Smooth muscle cell (in vitro differentiated cells): ENCODE results near the gene DOCK4. TPM values are rescaled to one million over a fixed set of nuclear protein-coding genes. Genes with fewer than 3 reads are reported as not detected.

Source experiments
- DNase-seq: peaks from one replicate; lab custom pipeline; 2025; ENCODE audit not compliant: unreplicated experiment; lab: John Stamatoyannopoulos, UW
- H2AFZ ChIP-seq: fragments of 200-600 bp; sonication (generic); 2 replicates; pipeline ENCODE4 v1.6.0; 2016; ENCODE audit warnings: antibody characterized with exemption, low read depth, mild to moderate bottlenecking
- H3F3A ChIP-seq: fragments of 200-600 bp; sonication (generic); 2 replicates; pipeline ENCODE4 v1.6.0; 2017; ENCODE audit warnings: antibody characterized with exemption, low read depth
- H3K27ac ChIP-seq: fragments of 200-600 bp; sonication (generic); 2 replicates; pipeline ENCODE4 v1.5.1; 2016; ENCODE audit warnings: low read depth, mild to moderate bottlenecking
- H3K27me3 ChIP-seq: fragments of 200-600 bp; sonication (generic); 2 replicates; pipeline ENCODE4 v1.6.1; 2016; ENCODE audit warnings: low read depth, mild to moderate bottlenecking
- H3K36me3 ChIP-seq: fragments of 200-600 bp; sonication (generic); 2 replicates; pipeline ENCODE4 v1.5.1; 2016; ENCODE audit warnings: low read depth
- H3K4me1 ChIP-seq: fragments of 200-600 bp; sonication (generic); 2 replicates; pipeline ENCODE4 v1.5.1; 2016; ENCODE audit warnings: low read depth
- H3K4me2 ChIP-seq: fragments of 200-600 bp; sonication (generic); 2 replicates; pipeline ENCODE4 v1.6.0; 2016; ENCODE audit warnings: mild to moderate bottlenecking
- H3K4me3 ChIP-seq: fragments of 200-600 bp; sonication (generic); 2 replicates; pipeline ENCODE4 v1.5.1; 2016; ENCODE audit warnings: mild to moderate bottlenecking
- H3K79me2 ChIP-seq: fragments of 200-600 bp; sonication (generic); 2 replicates; pipeline ENCODE4 v1.6.0; 2016; ENCODE audit warnings: low read depth, mild to moderate bottlenecking
- H3K9ac ChIP-seq: fragments of 200-600 bp; sonication (generic); 2 replicates; pipeline ENCODE4 v1.6.0; 2016; ENCODE audit warnings: low read depth
- H3K9me3 ChIP-seq: fragments of 200-600 bp; sonication (generic); replicated peaks from 2 replicates; pipeline ENCODE4 v1.5.1; 2016; ENCODE audit warnings: low read depth
- H4K20me1 ChIP-seq: fragments of 200-600 bp; sonication (generic); 2 replicates; pipeline ENCODE4 v1.6.0; 2016; ENCODE audit warnings: low read depth
- CTCF ChIP-seq: fragments of 200-600 bp; sonication (generic); IDR thresholded peaks from 2 replicates; pipeline ENCODE4 v1.5.1; 2017; ENCODE audit warnings: borderline replicate concordance, mild to moderate bottlenecking, antibody characterized with exemption; ENCODE audit not compliant: insufficient read depth, poor library complexity, severe bottlenecking
- WGBS: methylation state at CpG from one replicate; pipeline ENCODE4 v1.1.7; 2016; ENCODE audit warnings: low lambda C conversion rate; 5-methylcytosine and 5-hydroxymethylcytosine counted together
- polyA plus RNA-seq: library from polyadenylated mRNA; unstranded; fragments of >200 nt; fragmentation: Nextera tagmentation; extraction: Ambion mirVana; gene quantifications from 2 replicates; pipeline ENCODE4 v1.2.1, GENCODE V29; 2016
- total RNA-seq: library from RNA; depleted of rRNA; stranded (reverse); fragments of >200 nt; gene quantifications from 2 replicates; pipeline ENCODE4 v1.2.3, GENCODE V29; 2014

DOCK4 gene
- total and polyA plus RNA-seq, 2 experiments from 2014 or later = 7.4 to 20.5 TPM

- no peak for DNase-seq
- Histone ChIP-seq H3K4me2 (peak overlapping the region; percentile 41), H2AFZ (no peak overlapping the region), H3K79me2 (peaks cover 14% of the 10 kb centered on the region), H3K9ac (no peak overlapping the region), H3K4me1 (peaks cover 5% of the 10 kb centered on the region), H4K20me1 (no peaks in the 10 kb centered on the region), H3K9me3 (no peaks in the 10 kb centered on the region), H3K36me3 (no peaks in the 10 kb centered on the region), H3K4me3 (no peak overlapping the region), H3F3A (no peaks in the 10 kb centered on the region), H3K27ac (peak overlapping the region; percentile 7), H3K27me3 (no peaks in the 10 kb centered on the region)
- TF ChIP-seq CTCF = no peak
- 76% methylated on average over 2 of the region's 2 CpGs for WGBS
Measured at GRCh38 chr7:112049555-112050249, 156.5 kb downstream of the DOCK4 start.

GRCh38 chr7:112047421-112047820 is 158.8 kb downstream of the DOCK4 start:
- no peaks in the 10 kb centered on the region for H3K27me3 ChIP-seq
- DNase-seq = no peak
- H3K36me3 ChIP-seq = no peaks in the 10 kb centered on the region
- TF ChIP-seq CTCF = no peak
- no peaks in the 10 kb centered on the region for H3K9me3 ChIP-seq
- no peak overlapping the region for H3K4me3 ChIP-seq
- WGBS = 98% methylated on average over 2 of the region's 2 CpGs
- H3K79me2 ChIP-seq = peaks cover 11% of the 10 kb centered on the region
- no peak overlapping the region for H2AFZ ChIP-seq
- H4K20me1 ChIP-seq = no peaks in the 10 kb centered on the region
- peaks cover under 1% of the 10 kb centered on the region for H3K4me1 ChIP-seq
- H3F3A ChIP-seq = no peaks in the 10 kb centered on the region
- H3K27ac ChIP-seq = no peak overlapping the region
- H3K9ac ChIP-seq = no peak overlapping the region
- no peak overlapping the region for H3K4me2 ChIP-seq

- TF ChIP-seq CTCF = no peak
- Histone ChIP-seq H3F3A (no peaks in the 10 kb centered on the region), H3K4me2 (no peak overlapping the region), H2AFZ (no peak overlapping the region), H4K20me1 (no peaks in the 10 kb centered on the region), H3K9ac (no peak overlapping the region), H3K9me3 (no peaks in the 10 kb centered on the region), H3K4me1 (no peaks in the 10 kb centered on the region), H3K79me2 (peaks cover 11% of the 10 kb centered on the region), H3K27ac (no peak overlapping the region), H3K4me3 (no peak overlapping the region), H3K36me3 (no peaks in the 10 kb centered on the region), H3K27me3 (no peaks in the 10 kb centered on the region)
- no peak for DNase-seq
Measured at GRCh38 chr7:112045222-112045621, 161.0 kb downstream of the DOCK4 start.

- Histone ChIP-seq H2AFZ (no peak overlapping the region), H3K4me3 (no peak overlapping the region), H3K9ac (no peak overlapping the region), H3K36me3 (no peaks in the 10 kb centered on the region), H3K4me2 (no peak overlapping the region), H3F3A (no peaks in the 10 kb centered on the region), H4K20me1 (no peaks in the 10 kb centered on the region), H3K27ac (no peak overlapping the region), H3K9me3 (no peaks in the 10 kb centered on the region), H3K79me2 (peaks cover 7% of the 10 kb centered on the region), H3K27me3 (no peaks in the 10 kb centered on the region), H3K4me1 (no peaks in the 10 kb centered on the region)
- TF ChIP-seq CTCF = no peak
- DNase-seq = no peak
- WGBS = 96% methylated on average over 8 of the region's 8 CpGs
Measured at GRCh38 chr7:112042631-112043030, 163.6 kb downstream of the DOCK4 start.
